Stimulated activated CD8-positive, alpha-beta memory T cell treated with anti-CD3 and anti-CD28 coated beads, Interleukin-7, amount 100 ng/mL, for 4 hours (primary cell): ENCODE data around the gene PRAMEF4.
"Not testable (repeated sequence)": the region's sequence is repeated elsewhere in the genome, so short reads cannot be mapped to it uniquely, and the experiment has no call there.

Source experiments
- DNase-seq, 2 donors: peaks; one replicate each; pipeline ENCODE4 v3.0.0-alpha.2; 2020; ENCODE audit warnings: low read depth in 2 of 2

The PRAMEF4 gene

DNA sequence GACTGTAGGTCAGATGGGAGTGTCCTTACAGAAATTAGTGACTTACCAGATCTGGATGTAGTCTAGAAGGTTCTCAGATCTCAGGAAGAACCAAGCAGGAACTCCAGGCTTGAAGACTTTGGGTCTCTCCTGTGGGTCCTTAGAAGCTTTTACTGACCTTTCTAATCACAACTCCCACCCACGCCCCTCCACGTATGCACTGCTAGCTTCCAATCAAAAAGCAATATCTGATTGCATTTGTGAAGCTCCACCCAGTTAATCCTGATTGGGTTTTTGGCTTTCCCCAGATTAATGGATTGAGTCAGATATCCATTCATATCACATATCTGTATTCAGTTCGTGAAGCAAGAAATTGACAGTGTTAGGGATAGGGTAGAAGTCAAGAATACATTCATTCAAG lies at the start of gene PRAMEF4:
TSS of gene PRAMEF4 (minus strand) at position 101 of the 400 bp plus-strand sequence. CDS start 2,807 bp downstream, outside the sequence.
- DNase-seq: not testable (repeated sequence)

DNA sequence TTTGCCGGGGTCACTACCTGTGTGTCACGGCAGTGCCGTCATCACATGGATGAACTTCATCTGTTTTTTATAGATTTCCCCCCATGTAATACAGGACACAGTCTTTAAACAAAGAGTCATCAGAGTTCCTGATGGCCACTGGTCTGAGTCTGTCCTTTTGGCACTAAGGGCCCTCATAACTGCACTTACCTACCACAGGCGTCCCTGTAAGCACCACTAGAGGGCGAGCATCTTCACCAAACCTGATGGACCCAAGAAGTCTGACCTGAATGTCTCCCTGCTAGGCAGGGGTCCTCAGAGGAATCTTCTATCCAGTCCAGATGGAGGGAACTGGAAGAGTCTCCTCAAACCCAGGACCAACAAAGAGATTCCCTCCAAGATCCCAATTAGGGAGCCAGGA lies 38.4 kb upstream of the PRAMEF4 start:
- DNase-seq: not testable (repeated sequence)

DNA sequence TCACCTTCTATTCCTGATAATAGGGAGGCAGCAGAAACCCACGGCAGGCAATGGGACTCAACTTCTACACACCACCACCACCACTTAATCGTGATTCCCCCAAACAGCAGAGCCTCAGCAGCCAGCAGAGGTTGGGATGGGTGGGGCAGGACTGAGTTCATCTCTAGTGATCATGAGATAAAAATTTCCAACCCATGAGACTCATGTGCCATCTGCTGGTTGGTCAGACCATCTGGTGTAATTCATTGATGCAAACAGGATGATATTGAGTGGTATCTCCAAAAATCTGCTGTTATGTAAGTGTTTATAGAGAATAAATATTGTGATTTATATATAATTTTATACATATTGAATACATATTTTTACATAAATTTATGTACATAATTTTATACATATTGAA lies 35.7 kb upstream of the PRAMEF4 start:
- not testable (repeated sequence) for DNase-seq

DNA sequence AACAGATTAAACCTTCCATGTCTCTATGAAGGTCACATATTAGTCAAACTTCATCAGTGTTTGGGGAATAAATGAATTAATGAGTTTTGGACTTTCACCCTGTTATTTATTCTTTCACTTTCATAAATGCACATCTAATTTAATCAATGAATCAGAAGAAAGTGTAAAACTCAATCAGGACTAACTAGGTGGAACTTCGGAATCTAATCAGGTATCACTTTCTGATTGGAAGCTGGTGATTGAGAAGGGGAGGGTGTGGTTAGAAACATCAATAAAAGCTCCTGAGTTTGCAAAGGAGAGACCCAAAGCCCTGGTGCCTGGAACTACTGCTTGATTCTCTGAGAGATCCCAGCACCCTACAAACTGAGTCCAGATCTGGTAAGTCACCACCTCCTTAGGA lies 30.3 kb upstream of the PRAMEF4 start, which contains the start of gene PRAMEF7:
TSS of gene PRAMEF7 (plus strand) at position 301 of the 400 bp plus-strand sequence. CDS start 1,083 bp downstream, outside the sequence.
- DNase-seq: not testable (repeated sequence)

DNA sequence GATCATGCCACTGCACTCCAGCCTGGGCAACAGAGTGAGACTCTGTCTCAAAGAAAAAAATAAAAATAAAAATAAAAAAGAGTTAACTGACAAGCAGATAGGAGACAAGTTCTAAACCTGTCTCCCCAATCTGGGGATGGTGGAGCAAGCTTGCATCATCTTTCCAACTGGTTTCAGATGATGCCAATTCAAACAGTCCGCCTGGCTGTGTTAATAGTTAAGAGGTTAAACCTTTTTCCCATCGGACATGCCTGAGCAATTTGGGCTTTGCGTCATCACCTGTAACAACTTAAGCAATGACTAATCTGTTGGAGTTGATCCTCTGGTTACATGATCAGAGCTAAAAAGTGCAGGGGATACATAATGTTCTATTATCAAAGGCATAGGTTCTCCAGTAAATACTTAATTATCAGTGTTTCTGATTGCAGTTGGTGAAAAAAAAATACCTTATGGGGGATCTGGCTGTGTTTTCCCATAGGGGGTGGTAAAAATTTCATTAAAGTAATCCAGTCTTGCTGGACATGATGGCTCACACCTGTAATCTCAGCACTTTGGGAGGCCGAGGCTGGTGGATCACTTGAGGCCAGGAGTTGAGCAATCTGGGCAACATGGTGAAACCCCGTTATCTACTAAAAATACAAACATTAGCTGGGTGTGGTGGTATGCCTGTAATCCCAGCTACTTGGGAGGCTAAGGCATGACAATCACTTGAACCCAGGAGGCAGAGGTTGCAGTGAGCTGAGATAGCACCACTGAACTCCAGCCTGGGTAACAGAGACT lies 18.0 kb upstream of the PRAMEF4 start:
- DNase-seq: not testable (repeated sequence)

DNA sequence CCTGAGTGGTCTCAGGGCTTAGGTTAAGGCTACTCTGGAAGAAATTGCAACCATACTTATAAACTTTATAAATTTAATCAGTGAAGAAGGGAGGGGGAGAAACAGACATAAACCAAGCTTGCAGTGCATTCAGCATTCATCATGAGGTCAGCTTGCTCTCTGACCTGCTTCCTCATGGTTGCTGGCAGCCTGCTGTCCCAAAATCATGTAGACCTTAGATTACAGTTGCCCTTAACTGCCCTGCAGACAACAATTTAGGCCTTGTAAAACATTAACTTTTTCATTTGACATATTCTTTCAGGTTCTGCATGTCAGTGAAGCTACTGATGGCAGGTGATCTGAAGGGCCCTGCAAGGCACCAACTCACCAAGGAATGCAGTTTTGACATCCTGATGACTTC lies 13.2 kb upstream of the PRAMEF4 start:
- DNase-seq: not testable (repeated sequence)

DNA sequence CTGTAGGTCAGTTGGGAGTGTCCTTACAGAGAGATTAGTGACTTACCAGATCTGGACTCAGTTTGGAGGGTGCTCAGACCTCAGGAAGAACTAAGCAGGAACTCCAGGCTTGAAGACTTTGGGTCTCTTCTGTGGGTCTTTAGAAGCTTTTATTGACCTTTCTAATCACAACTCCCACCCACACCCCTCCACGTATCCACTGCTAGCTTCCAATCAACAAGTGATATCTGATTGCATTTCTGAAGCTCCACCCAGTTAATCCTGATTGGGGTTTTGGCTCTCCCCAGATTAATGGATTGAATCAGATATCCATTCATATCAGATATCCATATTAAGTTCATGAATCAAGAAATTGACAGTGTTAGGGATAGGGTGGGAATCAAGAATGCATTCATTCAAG lies 12.2 kb upstream of the PRAMEF4 start, which contains the start of gene PRAMEF10:
TSS of gene PRAMEF10 (minus strand) at position 101 of the 400 bp plus-strand sequence. CDS start 2,423 bp downstream, outside the sequence.
- DNase-seq: not testable (repeated sequence)

DNA sequence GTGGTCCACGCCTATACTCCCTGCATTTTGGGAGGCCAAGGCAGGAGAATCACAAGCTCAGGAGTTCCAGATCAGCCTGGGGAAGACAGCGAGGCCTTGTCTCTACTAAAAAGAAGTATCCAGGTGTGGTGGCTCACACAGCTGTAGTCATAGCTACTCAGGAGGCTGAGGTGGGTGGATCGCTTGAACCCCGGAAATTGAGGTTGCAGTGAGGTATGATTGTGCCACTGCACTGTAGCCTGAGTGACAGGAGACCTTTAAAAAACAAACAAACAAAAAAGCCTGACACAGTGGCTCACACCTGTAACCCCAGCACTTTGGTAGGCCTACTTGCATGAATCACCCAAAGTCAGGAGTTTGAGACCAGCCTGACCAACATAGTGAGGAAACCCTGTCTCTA lies 7.5 kb downstream of the PRAMEF4 start:
- not testable (repeated sequence) for DNase-seq

DNA sequence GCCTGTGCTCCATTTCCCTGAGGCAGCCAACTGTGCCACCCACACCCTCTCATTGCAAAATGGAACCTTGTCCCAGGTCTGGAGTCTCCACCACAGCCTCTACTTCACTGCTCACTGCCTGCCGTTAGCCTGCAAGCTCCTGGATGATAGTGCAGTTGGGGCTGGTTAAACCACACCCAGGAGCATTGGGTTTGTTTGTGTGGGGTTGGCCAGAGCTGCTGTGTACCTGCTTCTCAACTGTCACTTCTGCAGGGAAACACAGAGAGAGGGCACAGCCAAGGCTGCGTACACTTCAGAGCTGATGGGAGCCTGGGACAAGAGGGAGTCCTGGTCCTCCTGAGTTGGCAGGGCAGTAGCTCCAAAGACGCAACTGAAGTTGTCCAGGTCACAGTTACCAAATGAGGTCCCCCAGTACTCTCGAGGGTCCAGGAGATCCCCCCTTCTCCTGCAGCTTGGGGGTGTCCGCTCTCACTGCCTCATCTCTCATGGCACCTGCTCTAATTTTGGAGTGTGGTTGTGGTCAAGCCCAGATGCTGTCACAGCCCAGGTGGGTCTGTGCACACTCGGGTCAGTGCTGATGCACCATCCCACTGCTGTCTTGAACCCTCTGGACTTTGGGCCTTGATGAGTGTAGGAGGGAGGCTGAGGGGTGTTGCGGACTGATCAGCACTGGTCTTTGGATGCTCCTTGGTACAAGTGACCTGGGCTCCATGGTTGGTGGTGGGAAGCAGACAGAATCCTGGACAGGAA lies 22.7 kb downstream of the PRAMEF4 start:
- DNase-seq: not testable (repeated sequence)

DNA sequence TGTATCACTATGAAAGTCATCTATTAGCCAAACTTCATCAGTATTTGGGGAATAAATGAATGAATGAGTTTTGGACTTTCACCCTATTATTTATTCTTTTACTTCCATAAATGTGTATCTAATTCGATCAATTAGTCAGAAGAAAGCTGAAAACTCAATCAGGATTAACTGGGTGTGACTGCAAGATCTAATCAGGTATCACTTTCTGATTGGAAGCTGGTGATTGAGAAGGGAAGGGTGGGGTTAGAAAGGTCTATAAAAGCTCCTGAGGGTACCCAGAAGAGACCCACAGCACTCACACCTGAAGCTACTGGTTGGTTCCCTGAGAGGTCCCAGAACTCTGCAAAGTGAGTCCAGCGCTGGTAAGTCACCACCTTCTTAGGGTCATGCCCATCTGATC lies 29.2 kb downstream of the PRAMEF4 start, which contains the start of gene PRAMEF2:
TSS of gene PRAMEF2 (plus strand) at position 301 of the 400 bp plus-strand sequence. CDS start 1,924 bp downstream, outside the sequence.
- not testable (repeated sequence) for DNase-seq

DNA sequence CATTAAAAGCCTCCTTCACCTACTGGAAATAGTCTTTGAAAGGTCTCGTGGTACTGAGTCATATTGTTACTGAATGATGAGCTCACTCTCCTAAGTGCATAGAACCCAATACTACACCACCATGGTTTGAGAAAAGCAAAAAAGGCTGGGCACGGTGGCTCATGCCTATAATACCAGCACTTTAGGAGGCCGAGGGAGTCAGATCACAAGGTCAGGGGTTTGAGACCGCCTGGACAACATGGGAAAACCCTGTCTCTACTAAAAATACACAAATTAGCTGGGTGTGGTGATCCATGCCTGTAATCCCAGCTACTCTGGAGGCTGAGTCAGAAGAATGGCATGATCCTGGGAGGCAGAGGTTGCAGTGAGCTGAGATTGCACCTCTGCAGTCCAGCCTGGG lies 34.2 kb downstream of the PRAMEF4 start:
- DNase-seq: no peak

DNA sequence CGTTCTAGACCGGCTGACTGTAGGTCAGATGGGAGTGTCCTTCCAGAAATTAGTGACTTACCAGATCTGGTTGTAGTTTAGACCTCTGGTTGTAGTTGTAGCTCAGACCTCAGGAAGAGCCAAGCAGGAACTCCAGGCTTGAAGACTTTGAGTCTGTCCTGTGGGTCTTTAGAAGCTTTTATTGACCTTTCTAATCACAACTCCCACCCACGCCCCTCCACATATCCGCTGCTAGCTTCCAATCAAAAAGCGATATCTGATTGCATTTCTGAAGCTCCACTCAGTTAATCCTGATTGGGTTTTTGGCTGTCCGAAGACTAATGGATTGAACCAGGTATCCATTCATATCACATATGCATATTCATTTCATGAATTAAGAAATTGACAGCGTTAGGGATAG lies 37.4 kb downstream of the PRAMEF4 start, which contains the start of gene HNRNPCL1:
TSS of gene HNRNPCL1 (minus strand) at position 101 of the 400 bp plus-strand sequence. CDS start 431 bp downstream, outside the sequence.
- DNase-seq: not testable (repeated sequence)

DNA sequence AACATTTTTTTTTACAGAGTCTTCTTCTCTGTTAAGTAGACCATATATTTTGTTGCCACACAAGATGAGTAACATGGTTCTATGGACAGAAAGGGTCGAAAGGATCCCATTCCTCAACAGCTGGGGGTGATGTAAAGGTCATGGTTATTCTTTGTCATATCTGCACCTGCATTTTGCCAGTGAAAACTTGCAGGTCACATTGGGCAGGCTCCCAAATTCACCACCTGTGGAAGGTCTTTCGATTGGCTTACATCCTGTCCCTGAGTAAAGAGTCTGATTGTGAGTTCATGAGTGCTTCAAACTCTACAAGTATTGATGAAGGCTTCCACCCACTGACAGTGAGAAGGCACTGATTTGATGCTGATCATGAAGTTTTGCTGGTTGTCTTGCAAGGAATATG lies 52.8 kb downstream of the PRAMEF4 start:
- not testable (repeated sequence) for DNase-seq

DNA sequence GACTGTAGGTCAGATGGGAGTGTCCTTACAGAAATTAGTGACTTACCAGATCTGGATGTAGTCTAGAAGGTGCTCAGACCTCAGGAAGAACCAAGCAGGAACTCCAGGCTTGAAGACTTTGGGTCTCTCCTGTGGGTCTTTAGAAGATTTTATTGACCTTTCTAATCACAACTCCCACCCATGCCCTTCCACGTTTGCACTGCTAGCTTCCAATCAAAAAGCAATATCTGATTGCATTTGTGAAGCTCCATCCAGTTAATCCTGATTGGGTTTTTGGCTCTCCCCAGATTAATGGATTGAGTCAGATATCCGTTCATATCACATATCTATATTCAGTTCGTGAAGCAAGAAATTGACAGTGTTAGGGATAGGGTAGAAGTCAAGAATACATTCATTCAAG lies 54.7 kb downstream of the PRAMEF4 start, which contains the start of gene PRAMEF11:
TSS of gene PRAMEF11 (minus strand) at position 101 of the 400 bp plus-strand sequence. CDS start 2,621 bp downstream, outside the sequence.
- not testable (repeated sequence) for DNase-seq
